ENCODE results near the gene IFRD2. TPM values are rescaled to one million over a fixed set of nuclear protein-coding genes. Genes with fewer than 3 reads are reported as not detected.

IFRD2 gene
- polyA plus RNA-seq, 1 of the 3 experiments (the other 2 are of a cell fraction), result 73.2 TPM

DNA sequence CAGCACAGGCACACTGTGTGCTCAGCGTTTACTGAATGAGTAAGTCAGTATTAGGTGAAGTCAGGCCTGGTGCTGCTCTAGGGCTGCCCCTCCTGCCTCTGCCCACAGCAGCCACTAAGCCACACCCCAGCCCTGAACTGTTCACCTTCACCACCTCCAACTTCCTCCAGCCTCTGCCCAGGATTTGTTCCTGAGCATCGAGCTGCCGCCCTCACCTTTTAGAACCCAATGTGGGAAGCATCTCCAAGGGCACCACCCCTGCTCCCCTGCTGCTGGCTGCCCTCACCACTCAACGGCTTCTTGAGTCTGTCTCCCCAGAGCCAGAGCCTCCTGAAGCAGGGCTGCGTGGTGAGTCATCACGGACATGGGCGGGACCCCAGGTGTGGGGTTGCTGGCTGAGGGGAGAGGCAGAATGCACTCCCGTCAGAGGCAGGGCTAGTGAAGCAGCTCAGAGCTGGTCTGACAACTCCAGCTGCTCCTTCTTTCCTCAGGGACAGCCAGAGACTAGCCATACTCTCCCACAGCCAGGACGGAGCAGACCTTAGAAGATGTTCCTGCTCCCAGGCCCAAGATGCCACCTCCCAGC, 24.5 kb upstream of the IFRD2 start (continued):
- TF ChIP-seq, protein P1, sequence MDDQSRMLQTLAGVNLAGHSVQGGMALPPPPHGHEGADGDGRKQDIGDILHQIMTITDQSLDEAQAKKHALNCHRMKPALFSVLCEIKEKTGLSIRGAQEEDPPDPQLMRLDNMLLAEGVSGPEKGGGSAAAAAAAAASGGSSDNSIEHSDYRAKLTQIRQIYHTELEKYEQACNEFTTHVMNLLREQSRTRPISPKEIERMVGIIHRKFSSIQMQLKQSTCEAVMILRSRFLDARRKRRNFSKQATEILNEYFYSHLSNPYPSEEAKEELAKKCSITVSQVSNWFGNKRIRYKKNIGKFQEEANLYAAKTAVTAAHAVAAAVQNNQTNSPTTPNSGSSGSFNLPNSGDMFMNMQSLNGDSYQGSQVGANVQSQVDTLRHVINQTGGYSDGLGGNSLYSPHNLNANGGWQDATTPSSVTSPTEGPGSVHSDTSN (IDR thresholded peaks at IDR 0.05), result no peak
- TF ChIP-seq, protein P2, sequence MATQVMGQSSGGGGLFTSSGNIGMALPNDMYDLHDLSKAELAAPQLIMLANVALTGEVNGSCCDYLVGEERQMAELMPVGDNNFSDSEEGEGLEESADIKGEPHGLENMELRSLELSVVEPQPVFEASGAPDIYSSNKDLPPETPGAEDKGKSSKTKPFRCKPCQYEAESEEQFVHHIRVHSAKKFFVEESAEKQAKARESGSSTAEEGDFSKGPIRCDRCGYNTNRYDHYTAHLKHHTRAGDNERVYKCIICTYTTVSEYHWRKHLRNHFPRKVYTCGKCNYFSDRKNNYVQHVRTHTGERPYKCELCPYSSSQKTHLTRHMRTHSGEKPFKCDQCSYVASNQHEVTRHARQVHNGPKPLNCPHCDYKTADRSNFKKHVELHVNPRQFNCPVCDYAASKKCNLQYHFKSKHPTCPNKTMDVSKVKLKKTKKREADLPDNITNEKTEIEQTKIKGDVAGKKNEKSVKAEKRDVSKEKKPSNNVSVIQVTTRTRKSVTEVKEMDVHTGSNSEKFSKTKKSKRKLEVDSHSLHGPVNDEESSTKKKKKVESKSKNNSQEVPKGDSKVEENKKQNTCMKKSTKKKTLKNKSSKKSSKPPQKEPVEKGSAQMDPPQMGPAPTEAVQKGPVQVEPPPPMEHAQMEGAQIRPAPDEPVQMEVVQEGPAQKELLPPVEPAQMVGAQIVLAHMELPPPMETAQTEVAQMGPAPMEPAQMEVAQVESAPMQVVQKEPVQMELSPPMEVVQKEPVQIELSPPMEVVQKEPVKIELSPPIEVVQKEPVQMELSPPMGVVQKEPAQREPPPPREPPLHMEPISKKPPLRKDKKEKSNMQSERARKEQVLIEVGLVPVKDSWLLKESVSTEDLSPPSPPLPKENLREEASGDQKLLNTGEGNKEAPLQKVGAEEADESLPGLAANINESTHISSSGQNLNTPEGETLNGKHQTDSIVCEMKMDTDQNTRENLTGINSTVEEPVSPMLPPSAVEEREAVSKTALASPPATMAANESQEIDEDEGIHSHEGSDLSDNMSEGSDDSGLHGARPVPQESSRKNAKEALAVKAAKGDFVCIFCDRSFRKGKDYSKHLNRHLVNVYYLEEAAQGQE (IDR thresholded peaks at IDR 0.05; ENCODE audit: low read depth, low read length), result no peak
- TF ChIP-seq RXRA (IDR thresholded peaks at IDR 0.05; ENCODE audit: borderline replicate concordance, low read depth) (no peak), RCOR1 (IDR thresholded peaks at IDR 0.05; ENCODE audit: low read length) (no peak), YY1 (IDR thresholded peaks at IDR 0.05; ENCODE audit: low read depth) (no peak), MXI1 (IDR thresholded peaks at IDR 0.05; ENCODE audit: low read depth, low read length) (no peak)
- TF ChIP-seq, protein P3, sequence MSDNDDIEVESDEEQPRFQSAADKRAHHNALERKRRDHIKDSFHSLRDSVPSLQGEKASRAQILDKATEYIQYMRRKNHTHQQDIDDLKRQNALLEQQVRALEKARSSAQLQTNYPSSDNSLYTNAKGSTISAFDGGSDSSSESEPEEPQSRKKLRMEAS (IDR thresholded peaks at IDR 0.05; ENCODE audit: low read depth), result no peak

DNA sequence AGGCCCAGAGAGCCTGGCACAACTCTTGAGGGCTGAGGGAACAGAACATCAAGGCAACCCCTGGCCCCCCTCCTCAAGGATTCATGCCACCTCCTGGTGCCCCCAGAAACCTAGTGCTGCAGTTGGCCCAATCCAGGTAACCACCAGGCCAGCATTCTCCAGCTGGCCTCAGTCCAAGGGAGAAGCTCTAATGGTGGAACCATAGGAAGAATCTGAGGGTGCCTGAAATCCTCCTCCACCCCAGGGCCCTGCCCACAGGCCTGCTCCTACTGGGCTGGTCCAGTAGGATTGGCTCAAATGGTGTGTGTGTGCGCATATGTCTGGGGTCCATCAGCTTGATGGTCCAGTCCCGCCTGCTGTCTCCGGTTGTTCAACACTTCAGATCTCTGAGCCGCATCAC, 22.6 kb upstream of the IFRD2 start:
- CTCF ChIA-PET, result interaction anchor here (0.8 to 1.0 kb wide), 2 partner anchors 9 to 123 kb away, joined by 3 read pairs; no protein-coding TSS in a partner anchor
- DNase-seq, result no peak
- no peaks in the 10 kb centered on the region for H4K20me1 ChIP-seq (ENCODE audit: insufficient read depth)
- no peak overlapping the region for H3K4me2 ChIP-seq
- H3K9me2 ChIP-seq, result no peaks in the 10 kb centered on the region
- H3K9ac ChIP-seq, result no peak overlapping the region
- peaks cover 27% of the 10 kb centered on the region for H3K79me2 ChIP-seq (ENCODE audit: insufficient read depth)
- H3K36me3 ChIP-seq (replicated peaks in 1 of 2; ENCODE audit: control insufficient read depth in 1 of 2, insufficient read depth in 2 of 2, low read length in 1 of 2), result peaks cover 15 to 27% of the 10 kb centered on the region in 2 experiments
- TF ChIP-seq TAF1 (IDR thresholded peaks at IDR 0.05; ENCODE audit: borderline replicate concordance, low read depth, low read length) (no peak), ELF1 (IDR thresholded peaks at IDR 0.05) (no peak), FOXJ3 (CRISPR knock-in tag; IDR thresholded peaks at IDR 0.05) (no peak), CHD2 (IDR thresholded peaks at IDR 0.05; ENCODE audit: low read length, partially characterized antibody) (no peak), FOSL2 (IDR thresholded peaks at IDR 0.05; ENCODE audit: borderline replicate concordance, low read depth) (no peak), TEAD4 (IDR thresholded peaks at IDR 0.05; ENCODE audit: borderline replicate concordance, insufficient read depth) (no peak)
- H3K27me3 ChIP-seq (ENCODE audit: insufficient read depth), result no peaks in the 10 kb centered on the region
- H3F3A ChIP-seq (replicated peaks; ENCODE audit: insufficient read depth), result peaks cover 11% of the 10 kb centered on the region
- no peak overlapping the region for H3K27ac ChIP-seq (ENCODE audit: low read depth in 2 of 2, low read length in 1 of 2)
- H3K4me1 ChIP-seq (ENCODE audit: control insufficient read depth in 1 of 2, insufficient read depth in 2 of 2, low read depth in 1 of 2, low read length in 1 of 2), result peaks cover 0 to 21% of the 10 kb centered on the region in 2 experiments; a peak in 1 of 4 replicates
- POLR2A ChIA-PET, result interaction anchor here (1.0 to 1.5 kb wide), 3 partner anchors 13 to 254 kb away, joined by 4 read pairs; partner anchors contain the start of genes HEMK1, HYAL3, NAA80 and TUSC2
- H3K9me3 ChIP-seq, result no peaks in the 10 kb centered on the region
- no peak overlapping the region for H2AFZ ChIP-seq (ENCODE audit: low read depth)
- H3K4me3 ChIP-seq (ENCODE audit: low read depth in 2 of 2, low read length in 1 of 2), result no peak overlapping the region
- WGBS (ENCODE audit: low lambda C conversion rate), result 100% methylated on average over 3 of the region's 4 CpGs

Measured in SK-N-SH (cell line).